HepG2 (cell line): ENCODE data around the gene RCC1. TPM values are rescaled to one million over a fixed set of nuclear protein-coding genes. Genes with fewer than 3 reads are reported as not detected.

Experiments
- ARHGAP35 ChIP-seq: sonication (generic); formaldehyde crosslinking; IDR thresholded peaks from 2 replicates; pipeline ENCODE4 v1.9.0; 2022; ENCODE audit warnings: mild to moderate bottlenecking, inconsistent platforms, moderate library complexity, missing genetic modification reagents, borderline replicate concordance
- BORCS8-MEF2B ChIP-seq: sonication (generic); formaldehyde crosslinking; IDR thresholded peaks from 2 replicates; pipeline ENCODE4 v1.8.0; 2022; ENCODE audit warnings: mild to moderate bottlenecking, missing genetic modification reagents
- DMAP1 ChIP-seq: IDR thresholded peaks from 2 replicates; pipeline ENCODE4 v1.6.1; 2016
- FOXC1 ChIP-seq: sonication (generic); formaldehyde crosslinking; IDR thresholded peaks from 2 replicates; pipeline ENCODE4 v1.8.0; 2022; ENCODE audit warnings: mild to moderate bottlenecking, missing genetic modification reagents, borderline replicate concordance
- HDAC6 ChIP-seq: fragments of 200-600 bp; sonication (generic); IDR thresholded peaks from 2 replicates; pipeline ENCODE4 v1.7.0; 2017; ENCODE audit warnings: mild to moderate bottlenecking, antibody characterized with exemption, low read length, low read depth
- MED8 ChIP-seq: sonication (generic); formaldehyde crosslinking; IDR thresholded peaks from 2 replicates; pipeline ENCODE4 v1.8.1; 2023; ENCODE audit warnings: mild to moderate bottlenecking, missing genetic modification reagents; ENCODE audit not compliant: insufficient replicate concordance
- PCBP2 ChIP-seq: fragments of 200-400 bp; formaldehyde crosslinking; optimal IDR thresholded peaks from 2 replicates; pipeline ENCODE3; 2018; ENCODE audit warnings: low read length, low read depth; ENCODE audit not compliant: poor library complexity, severe bottlenecking
- PHB2 ChIP-seq: fragments of 450-650 bp; IDR thresholded peaks from 2 replicates; pipeline ENCODE4 v1.6.1; 2018; ENCODE audit not compliant: partially characterized antibody
- RERE ChIP-seq: IDR thresholded peaks from 2 replicates; pipeline ENCODE4 v1.6.1; 2016; ENCODE audit warnings: low read depth, missing genetic modification reagents, missing compliant biosample characterization
- REST ChIP-seq, 2 experiments: IDR thresholded peaks; 2 replicates each; pipeline ENCODE4 v1.6.1; 2011 to 2012; ENCODE audit warnings: low read length in 2 of 2, borderline replicate concordance in 1 of 2, low read depth in 1 of 2, mild to moderate bottlenecking in 1 of 2, moderate library complexity in 1 of 2
- RFXANK ChIP-seq: IDR thresholded peaks from 2 replicates; pipeline ENCODE4 v1.6.1; 2016
- ZBTB42 ChIP-seq: sonication (generic); formaldehyde crosslinking; IDR thresholded peaks from 2 replicates; pipeline ENCODE4 v1.5.0; 2020; ENCODE audit warnings: mild to moderate bottlenecking, missing genetic modification reagents
- ZNF17 ChIP-seq: sonication (generic); formaldehyde crosslinking; IDR thresholded peaks from 2 replicates; pipeline ENCODE4 v1.5.0; 2020; ENCODE audit warnings: mild to moderate bottlenecking, missing genetic modification reagents
- ZNF282 ChIP-seq: fragments of 450-650 bp; IDR thresholded peaks from 2 replicates; pipeline ENCODE4 v1.6.1; 2018; ENCODE audit not compliant: partially characterized antibody
- ZNF354B ChIP-seq: sonication (generic); formaldehyde crosslinking; IDR thresholded peaks from 2 replicates; pipeline ENCODE4 v1.8.0; 2022; ENCODE audit warnings: mild to moderate bottlenecking, missing genetic modification reagents
- ZNF879 ChIP-seq: sonication (generic); formaldehyde crosslinking; IDR thresholded peaks from 2 replicates; pipeline ENCODE4 v1.8.1; 2023; ENCODE audit warnings: missing genetic modification reagents
- ZSCAN9 ChIP-seq: IDR thresholded peaks from 2 replicates; pipeline ENCODE4 v1.6.1; 2016; ENCODE audit warnings: borderline replicate concordance
- polyA plus RNA-seq, 8 experiments: library from polyadenylated mRNA; depleted of rRNA in 3 of 8; stranded (reverse) in 7 of 8; unstranded in 1 of 8; fragments of >200 nt; fragmentation: Illumina TruSeq in 4 of 8; extraction: Trizol in 4 of 8; gene quantifications; 2 replicates each; pipeline versions ENCODE4 v1.2.1 to v1.2.3, GENCODE V29; 2011 to 2016; ENCODE audit warnings: low read depth in 4 of 8, missing spikeins in 1 of 8, mixed read lengths in 1 of 8; ENCODE audit not compliant: insufficient read depth in 1 of 8
- total RNA-seq, 5 experiments: library from RNA; depleted of rRNA; stranded (reverse); fragments of >200 nt; fragmentation: Illumina TruSeq; extraction: Trizol; gene quantifications; 2 replicates each; pipeline ENCODE4 v1.2.3, GENCODE V29; 2016; ENCODE audit warnings: low read depth in 1 of 5
- TF ChIP-seq, protein P1 (sequence below): fragments of 450-650 bp; IDR thresholded peaks from 2 replicates; pipeline ENCODE4 v1.6.1; 2016

Gene RCC1
- total and polyA plus RNA-seq, 2 of the 13 experiments (the other 11 are each of a cell fraction or from before 2014, with no cell fraction given), result 47.2 to 80.8 TPM

- TF ChIP-seq ZBTB42, result no peak
- TF ChIP-seq ZNF17 (CRISPR knock-in tag), result no peak
- no peak for TF ChIP-seq BORCS8-MEF2B (CRISPR knock-in tag)
- no peak for TF ChIP-seq PHB2
- TF ChIP-seq MED8 (CRISPR knock-in tag), result peak; percentile 6
- no peak for TF ChIP-seq FOXC1 (CRISPR knock-in tag)
- no peak for TF ChIP-seq RERE (CRISPR knock-in tag)
- TF ChIP-seq ARHGAP35 (CRISPR knock-in tag), result no peak
- TF ChIP-seq REST (IDR thresholded peaks at IDR 0.05; ENCODE audit: borderline replicate concordance in 1 of 2, low read depth in 1 of 2, low read length in 2 of 2), result no peak
- no peak for TF ChIP-seq ZNF282
- TF ChIP-seq, protein P1, sequence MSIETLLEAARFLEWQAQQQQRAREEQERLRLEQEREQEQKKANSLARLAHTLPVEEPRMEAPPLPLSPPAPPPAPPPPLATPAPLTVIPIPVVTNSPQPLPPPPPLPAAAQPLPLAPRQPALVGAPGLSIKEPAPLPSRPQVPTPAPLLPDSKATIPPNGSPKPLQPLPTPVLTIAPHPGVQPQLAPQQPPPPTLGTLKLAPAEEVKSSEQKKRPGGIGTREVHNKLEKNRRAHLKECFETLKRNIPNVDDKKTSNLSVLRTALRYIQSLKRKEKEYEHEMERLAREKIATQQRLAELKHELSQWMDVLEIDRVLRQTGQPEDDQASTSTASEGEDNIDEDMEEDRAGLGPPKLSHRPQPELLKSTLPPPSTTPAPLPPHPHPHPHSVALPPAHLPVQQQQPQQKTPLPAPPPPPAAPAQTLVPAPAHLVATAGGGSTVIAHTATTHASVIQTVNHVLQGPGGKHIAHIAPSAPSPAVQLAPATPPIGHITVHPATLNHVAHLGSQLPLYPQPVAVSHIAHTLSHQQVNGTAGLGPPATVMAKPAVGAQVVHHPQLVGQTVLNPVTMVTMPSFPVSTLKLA, result no peak
- TF ChIP-seq DMAP1 (CRISPR knock-in tag), result peak; percentile 24; the same call in 1 of the 2 replicates
- no peak for TF ChIP-seq ZNF354B
- TF ChIP-seq PCBP2, result no peak
- TF ChIP-seq ZNF879 (CRISPR knock-in tag), result no peak
- no peak for TF ChIP-seq ZSCAN9 (CRISPR knock-in tag)
- TF ChIP-seq RFXANK (CRISPR knock-in tag), result no peak
- peak; percentile 92 for TF ChIP-seq HDAC6
Observed at GRCh38 chr1:28506907-28507246, 1.0 kb downstream of the RCC1 start (continued).
